Mesothelial cell of epicardium (in vitro differentiated cells): ENCODE results near the gene ARMC5. TPM values are rescaled to one million over a fixed set of nuclear protein-coding genes. Genes with fewer than 3 reads are reported as not detected.

Source experiments
- DNase-seq, 2 experiments: peaks; one replicate each; pipeline ENCODE4 v3.0.0; 2021; ENCODE audit warnings: low spot score in 2 of 2; ENCODE audit not compliant: unreplicated experiment in 2 of 2
- H3K27ac Mint-ChIP-seq: 2 replicates; pipeline ENCODE4 v1.8.0; 2021; ENCODE audit warnings: mixed read lengths
- H3K27me3 Mint-ChIP-seq: 2 replicates; pipeline ENCODE4 v1.8.0; 2021; ENCODE audit warnings: low read depth, mixed read lengths
- H3K36me3 Mint-ChIP-seq: 2 replicates; pipeline ENCODE4 v1.8.0; 2021; ENCODE audit warnings: mixed read lengths
- H3K4me1 Mint-ChIP-seq: 2 replicates; pipeline ENCODE4 v1.8.0; 2021; ENCODE audit warnings: mixed read lengths
- H3K4me3 Mint-ChIP-seq: 2 replicates; pipeline ENCODE4 v1.8.0; 2021; ENCODE audit warnings: mild to moderate bottlenecking, moderate library complexity, mixed read lengths
- H3K9me3 Mint-ChIP-seq: 2 replicates; pipeline ENCODE4 v1.8.0; 2021; ENCODE audit warnings: mixed read lengths
- CTCF ChIP-seq: fragments of 200-600 bp; sonication (generic); IDR thresholded peaks from one replicate; pipeline ENCODE4 v1.5.0; 2021; ENCODE audit warnings: antibody characterized with exemption; ENCODE audit not compliant: unreplicated experiment
- total RNA-seq: library from RNA; stranded (reverse); gene quantifications from 3 replicates; pipeline ENCODE4 v1.2.1, GENCODE V29; 2021

The ARMC5 gene
- total RNA-seq, 1 donor from 2014 or later, result 18.5 TPM

GRCh38 chr16:31489616-31490584 is 30.6 kb downstream of the ARMC5 start:
- H3K4me1 Mint-ChIP-seq, result peaks cover 3% of the 10 kb centered on the region
- peaks cover 26% of the 10 kb centered on the region for H3K36me3 Mint-ChIP-seq
- H3K27ac Mint-ChIP-seq, result no peak overlapping the region
- peak overlapping the region; percentile 31 for H3K4me3 Mint-ChIP-seq
- DNase-seq, result no peak
- TF ChIP-seq CTCF, result no peak
- H3K9me3 Mint-ChIP-seq, result no peaks in the 10 kb centered on the region
- H3K27me3 Mint-ChIP-seq, result peaks cover 41% of the 10 kb centered on the region

- Mint-ChIP-seq H3K4me3 (no peak overlapping the region), H3K36me3 (peaks cover 26% of the 10 kb centered on the region), H3K9me3 (no peaks in the 10 kb centered on the region), H3K27me3 (peaks cover 21% of the 10 kb centered on the region), H3K4me1 (peaks cover 3% of the 10 kb centered on the region), H3K27ac (no peak overlapping the region)
- no peak for DNase-seq
- no peak for TF ChIP-seq CTCF
These were observed 32.6 kb downstream of the ARMC5 start for GRCh38 chr16:31491778-31492418.

GRCh38 chr16:31493506-31494125 is 34.3 kb downstream of the ARMC5 start:
- Mint-ChIP-seq H3K4me1 (no peaks in the 10 kb centered on the region), H3K27me3 (peaks cover 9% of the 10 kb centered on the region), H3K36me3 (peaks cover 36% of the 10 kb centered on the region), H3K27ac (no peak overlapping the region), H3K9me3 (no peaks in the 10 kb centered on the region), H3K4me3 (no peak overlapping the region)
- no peak for TF ChIP-seq CTCF
- DNase-seq, result no peak

GRCh38 chr16:31496670-31497069 is 37.4 kb downstream of the ARMC5 start:
- H3K36me3 Mint-ChIP-seq, result peaks cover 25% of the 10 kb centered on the region
- DNase-seq, result no peak
- H3K27ac Mint-ChIP-seq, result no peak overlapping the region
- H3K4me3 Mint-ChIP-seq, result no peak overlapping the region
- TF ChIP-seq CTCF, result no peak
- H3K4me1 Mint-ChIP-seq, result no peaks in the 10 kb centered on the region
- H3K9me3 Mint-ChIP-seq, result no peaks in the 10 kb centered on the region
- H3K27me3 Mint-ChIP-seq, result no peaks in the 10 kb centered on the region

GRCh38 chr16:31498493-31498892 is 39.2 kb downstream of the ARMC5 start:
- DNase-seq, result no peak
- TF ChIP-seq CTCF, result no peak
- no peaks in the 10 kb centered on the region for H3K9me3 Mint-ChIP-seq
- peaks cover 14% of the 10 kb centered on the region for H3K36me3 Mint-ChIP-seq
- H3K4me3 Mint-ChIP-seq, result no peak overlapping the region
- H3K4me1 Mint-ChIP-seq, result no peaks in the 10 kb centered on the region
- no peaks in the 10 kb centered on the region for H3K27me3 Mint-ChIP-seq
- no peak overlapping the region for H3K27ac Mint-ChIP-seq
